Left forelimb (tissue), 1 donor: ENCODE data around the gene PASD1.
"Not testable (repeated sequence)": the region's sequence is repeated elsewhere in the genome, so short reads cannot be mapped to it uniquely, and the experiment has no call there.

Experiments used
- DNase-seq: peaks from one replicate; pipeline ENCODE4 v3.0.0-alpha.2; 2018; ENCODE audit warnings: low spot score

The PASD1 gene

DNA sequence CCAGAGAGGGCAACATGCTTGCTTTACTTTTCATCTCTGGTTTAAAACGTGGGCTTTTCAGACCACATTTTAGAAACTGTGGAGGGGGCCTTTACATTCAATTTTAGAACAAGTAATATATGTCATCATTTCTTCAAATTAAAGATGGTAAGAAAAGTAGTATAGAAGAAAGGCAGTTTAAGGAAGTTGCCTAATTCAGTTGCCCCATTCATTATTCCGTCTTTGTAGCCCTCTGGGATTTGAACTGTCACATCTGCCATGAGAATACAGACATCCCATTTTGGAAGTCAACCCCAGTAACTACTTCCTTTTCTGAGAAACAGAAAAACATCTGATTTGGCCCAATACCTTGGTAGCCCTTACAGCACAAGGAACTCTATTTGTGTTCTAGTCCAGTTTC is 61.2 kb downstream of the PASD1 start:
- no peak for DNase-seq

DNA sequence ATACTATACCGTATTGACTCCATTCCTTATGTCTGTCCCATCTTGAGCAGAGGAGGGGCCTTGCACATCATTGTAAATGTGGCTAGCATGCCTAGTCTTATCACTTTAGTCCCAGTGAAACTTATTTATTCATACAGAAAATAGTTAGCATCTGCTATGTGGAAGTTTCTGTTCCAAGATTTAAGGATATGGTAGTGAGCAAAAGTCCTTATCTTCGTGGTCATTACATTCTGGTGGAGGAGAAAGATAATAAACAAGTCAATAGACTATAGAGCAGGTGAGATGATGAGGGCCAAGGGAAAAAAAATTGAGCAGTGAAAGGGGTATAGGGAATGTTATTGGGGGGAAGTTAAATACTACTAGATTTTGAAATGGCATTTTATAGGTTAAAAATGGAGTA is 68.3 kb downstream of the PASD1 start:
- DNase-seq, result no peak

DNA sequence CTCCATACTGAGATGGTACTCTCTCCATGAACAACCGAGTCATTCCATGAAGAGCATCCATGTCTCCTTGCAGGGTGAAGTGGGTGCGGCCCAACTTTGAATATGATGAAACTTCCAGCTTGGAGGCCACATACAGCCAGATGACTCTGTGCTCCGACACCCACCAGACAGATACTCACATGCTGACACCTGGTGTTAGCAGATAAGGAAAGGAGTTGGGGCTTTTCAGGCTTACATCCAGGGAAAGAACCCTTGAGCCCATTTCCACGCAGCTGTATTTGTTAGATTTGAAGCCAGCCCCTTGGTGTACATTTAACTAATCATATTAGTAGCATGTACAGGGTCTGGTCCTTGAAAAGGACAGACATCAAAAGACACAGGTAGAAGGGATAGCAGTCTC is 69.7 kb downstream of the PASD1 start:
- no peak for DNase-seq

- DNase-seq, result no peak
Observed at GRCh38 chrX:151634937-151635336, 71.5 kb downstream of the PASD1 start.

DNA sequence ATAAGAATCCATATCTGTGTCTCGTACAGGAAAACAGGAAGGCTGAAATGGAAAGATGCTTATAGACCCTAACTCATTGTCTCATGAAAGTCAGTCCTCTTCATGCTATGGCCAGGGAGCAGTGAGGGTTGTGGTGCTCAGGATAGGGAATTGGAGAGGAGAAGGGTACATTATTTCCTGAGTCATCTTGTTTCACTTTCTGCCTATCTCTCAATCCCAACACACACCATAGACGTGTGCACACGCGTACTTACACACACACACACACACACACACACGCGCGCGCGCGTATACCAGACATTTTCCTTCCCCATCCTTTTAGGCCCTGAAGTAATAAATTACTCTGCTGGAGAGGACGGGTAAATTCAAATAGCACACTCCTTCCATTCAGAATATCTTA is 78.1 kb downstream of the PASD1 start:
- DNase-seq, result no peak

DNA sequence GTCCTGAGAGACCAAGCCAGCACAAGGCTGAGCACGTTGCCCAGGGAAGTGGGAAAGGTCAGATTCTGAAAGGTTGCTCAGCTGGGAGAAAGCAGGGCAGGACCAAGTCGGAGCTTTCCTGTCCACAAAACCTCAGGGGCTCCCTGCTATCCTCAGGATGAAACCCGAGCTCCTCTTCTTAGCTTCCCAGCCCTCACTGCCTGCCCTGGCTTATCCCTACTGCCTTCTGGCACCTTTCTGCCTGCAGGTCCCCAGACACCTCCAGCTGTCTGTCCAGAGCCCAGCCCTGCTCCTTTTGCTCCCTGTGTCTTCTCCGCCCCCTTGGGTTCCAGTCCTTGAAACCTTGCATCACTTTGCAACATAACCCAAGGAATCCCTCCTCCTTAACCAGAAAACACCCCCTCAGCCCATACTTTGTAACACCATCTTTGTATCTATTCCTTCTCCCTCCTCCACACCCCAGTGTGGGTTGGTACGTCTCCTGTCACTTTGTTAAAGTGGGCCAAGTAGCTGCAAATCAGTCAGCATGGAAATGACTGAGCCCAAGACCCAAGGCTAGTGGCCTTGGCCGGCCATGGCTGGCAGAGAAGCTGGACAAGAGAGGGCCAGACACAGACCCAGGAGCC is 111.8 kb downstream of the PASD1 start:
- no peak for DNase-seq

DNA sequence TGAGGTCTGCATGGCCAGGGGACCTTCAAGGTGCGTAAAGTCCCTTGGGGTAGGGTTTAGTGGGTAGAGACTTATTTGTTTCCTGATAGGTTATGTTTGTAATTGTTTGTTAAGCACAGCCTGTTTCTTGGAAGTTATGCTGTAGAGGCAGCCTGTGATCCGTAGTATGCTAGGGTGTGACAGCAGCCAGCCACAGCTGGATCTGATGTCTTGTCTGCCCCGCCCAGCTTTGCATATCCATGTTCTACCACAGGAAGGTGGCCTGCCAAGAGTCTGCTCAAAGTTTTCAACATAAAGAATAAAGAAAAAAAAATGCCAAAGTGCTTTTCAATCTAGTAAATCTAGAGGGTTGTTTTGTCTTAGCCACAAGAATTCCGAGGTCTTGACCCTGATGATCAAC is 112.7 kb downstream of the PASD1 start:
- no peak for DNase-seq

GRCh38 chrX:151679798-151680402 is 116.4 kb downstream of the PASD1 start:
- DNase-seq, result no peak

GRCh38 chrX:151680805-151681204 is 117.3 kb downstream of the PASD1 start:
- DNase-seq, result no peak

DNA sequence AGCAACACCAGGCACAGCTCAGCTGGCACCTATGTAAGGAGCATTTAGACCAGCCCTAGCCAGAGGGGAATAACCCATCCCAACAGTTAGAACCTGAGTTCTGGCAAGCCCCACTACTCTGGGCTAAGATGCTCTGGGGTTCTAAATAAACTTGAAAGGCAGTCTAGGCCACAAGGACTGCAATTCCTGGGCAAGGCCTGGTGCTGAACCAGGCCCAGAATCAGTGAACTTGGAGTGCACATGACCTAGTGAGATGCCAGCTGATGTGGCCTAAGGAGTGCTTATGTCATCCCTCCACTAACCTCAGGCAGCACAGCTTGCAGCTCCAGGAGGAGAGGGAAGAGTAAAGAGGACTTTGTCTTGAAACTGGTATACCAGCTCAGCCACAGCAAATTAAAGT is 124.2 kb downstream of the PASD1 start:
- no peak for DNase-seq

- no peak for DNase-seq
Observed at GRCh38 chrX:151688695-151689094, 125.2 kb downstream of the PASD1 start.

GRCh38 chrX:151692825-151693224 is 129.3 kb downstream of the PASD1 start:
- no peak for DNase-seq

GRCh38 chrX:151694121-151694520 is 130.6 kb downstream of the PASD1 start:
- DNase-seq, result no peak

DNA sequence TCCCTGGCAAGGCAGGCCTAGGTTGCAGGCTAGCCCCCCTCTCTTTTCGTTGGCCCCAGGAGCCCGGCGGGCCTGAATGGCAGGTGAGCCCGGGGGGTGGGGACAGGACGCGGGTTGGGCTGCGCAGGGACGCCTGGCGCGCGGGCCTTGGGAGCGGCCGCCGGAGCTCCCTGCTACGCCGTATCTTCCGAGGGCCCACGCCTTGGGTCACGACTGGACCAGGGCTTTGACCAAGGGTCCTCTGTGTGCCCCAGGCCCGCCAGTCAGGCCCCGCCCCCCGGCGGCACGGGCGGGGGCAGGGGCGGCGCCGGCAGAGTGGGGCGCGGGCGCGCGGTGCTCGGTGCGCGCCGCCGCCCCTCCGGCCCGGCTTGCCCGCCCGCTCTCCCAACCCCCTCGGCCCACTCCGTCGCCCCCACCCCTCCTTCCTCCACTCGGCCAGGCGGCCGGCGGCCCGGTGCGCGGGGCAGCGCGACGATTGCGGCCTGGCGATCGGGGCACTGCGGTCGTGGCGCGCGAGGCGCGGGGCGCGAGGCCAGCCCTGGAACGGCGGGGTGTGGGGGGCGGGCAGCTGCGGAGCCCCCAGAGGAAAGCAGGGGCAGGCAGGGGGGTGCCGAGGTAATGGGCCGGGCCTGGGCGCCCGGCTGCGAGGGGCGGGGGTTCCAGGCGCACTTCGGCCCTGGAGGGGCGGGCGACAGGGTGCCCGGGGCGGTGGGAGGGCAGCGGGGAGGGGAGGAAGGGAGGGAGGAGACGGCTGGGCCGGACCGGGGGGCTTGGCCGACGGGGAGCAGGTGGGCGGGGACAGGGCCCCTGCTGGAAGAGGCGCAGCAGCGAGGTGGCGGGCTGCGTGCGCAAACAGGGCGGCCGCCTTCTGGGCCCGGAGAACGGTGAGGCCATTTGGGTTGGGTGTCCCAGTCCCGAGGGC is 131.4 kb downstream of the PASD1 start, which contains the start of gene PRRG3:
PRRG3 (plus strand) TSS at position 798 of the 922 bp plus-strand sequence. CDS start 3,357 bp downstream, outside the sequence.
- peak; percentile 72 for DNase-seq

DNA sequence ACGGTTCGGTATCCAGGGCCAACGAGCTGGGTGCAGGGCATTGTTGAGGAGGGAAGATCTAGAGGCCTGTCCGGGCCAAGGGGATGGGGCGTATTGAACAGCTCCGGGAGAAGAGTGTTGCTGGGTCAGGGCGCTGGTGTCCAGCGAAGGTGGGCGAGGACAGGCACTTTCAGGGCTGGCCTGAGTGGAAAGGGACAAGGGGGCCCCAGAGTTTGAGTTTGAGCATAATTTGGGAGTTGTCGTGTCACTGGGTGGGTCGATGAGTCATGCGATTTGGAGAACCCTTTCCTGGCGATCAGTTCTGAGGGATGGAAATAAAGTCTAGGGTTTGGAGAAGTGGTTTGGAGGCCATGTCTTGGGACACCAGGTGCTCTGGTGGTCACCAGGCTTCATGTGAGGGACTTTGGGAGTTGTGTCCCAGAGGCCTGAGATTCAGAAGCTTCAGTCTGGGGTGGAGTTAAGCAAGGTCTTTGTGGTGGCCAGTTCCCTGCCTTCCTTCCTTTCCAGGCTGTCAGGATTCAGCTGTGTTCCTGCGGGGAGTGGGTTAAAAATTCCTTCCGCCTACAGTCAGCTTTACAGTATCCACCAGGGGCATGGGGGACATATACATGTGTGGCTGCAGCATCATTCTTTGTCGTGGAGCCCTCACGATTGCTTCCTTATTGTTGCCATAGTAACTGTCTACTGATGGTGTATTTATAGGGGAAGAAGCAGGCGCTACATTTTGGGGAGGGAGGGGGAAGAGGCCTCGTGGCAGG is 132.3 kb downstream of the PASD1 start:
- DNase-seq, result no peak

DNA sequence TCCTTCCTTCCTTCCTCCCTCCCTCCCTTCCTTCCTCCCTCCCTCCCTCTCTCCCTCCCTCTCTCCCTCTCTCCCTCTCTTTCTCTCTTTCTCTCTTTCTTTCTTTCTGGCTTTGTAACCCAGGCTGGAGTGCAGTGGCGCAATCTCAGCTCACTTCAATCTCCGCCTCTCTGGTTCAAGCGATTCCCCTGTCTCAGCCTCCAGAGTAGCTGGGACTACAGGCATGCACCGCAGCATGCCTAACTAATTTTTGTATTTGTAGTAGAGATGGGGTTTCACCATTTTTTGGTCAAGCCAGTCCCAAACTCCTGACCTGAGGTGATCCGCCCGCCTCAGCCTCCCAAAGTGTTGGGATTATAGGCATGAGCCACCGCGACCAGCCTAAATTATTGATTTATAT is 133.6 kb downstream of the PASD1 start:
- DNase-seq, result not testable (repeated sequence)

- DNase-seq, result peak; percentile 75
Observed at GRCh38 chrX:151697522-151697921, 134.0 kb downstream of the PASD1 start.

DNA sequence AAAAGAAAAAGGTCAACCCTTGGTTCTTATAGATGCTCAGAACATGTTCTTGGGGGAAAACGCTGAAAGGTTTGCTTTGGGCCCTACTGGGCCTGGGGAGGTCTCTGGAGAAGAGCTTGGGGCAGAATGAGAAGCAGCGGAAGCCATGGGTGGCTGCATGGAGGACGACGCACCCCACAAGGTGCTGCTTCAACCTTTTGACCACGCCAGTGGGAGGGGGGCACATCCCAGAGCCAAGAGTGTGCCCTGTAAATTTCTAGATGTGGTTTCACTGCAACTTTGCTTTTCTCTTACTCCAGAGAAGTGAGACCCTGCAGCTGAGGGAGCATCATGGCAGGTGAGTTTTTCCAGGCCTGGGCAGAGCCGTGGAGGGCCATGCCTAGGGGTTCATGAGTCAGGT is 135.0 kb downstream of the PASD1 start:
- no peak for DNase-seq

GRCh38 chrX:151699746-151700145 is 136.3 kb downstream of the PASD1 start:
- DNase-seq, result no peak

- no peak for DNase-seq
Observed at GRCh38 chrX:151700581-151700980, 137.1 kb downstream of the PASD1 start.

DNA sequence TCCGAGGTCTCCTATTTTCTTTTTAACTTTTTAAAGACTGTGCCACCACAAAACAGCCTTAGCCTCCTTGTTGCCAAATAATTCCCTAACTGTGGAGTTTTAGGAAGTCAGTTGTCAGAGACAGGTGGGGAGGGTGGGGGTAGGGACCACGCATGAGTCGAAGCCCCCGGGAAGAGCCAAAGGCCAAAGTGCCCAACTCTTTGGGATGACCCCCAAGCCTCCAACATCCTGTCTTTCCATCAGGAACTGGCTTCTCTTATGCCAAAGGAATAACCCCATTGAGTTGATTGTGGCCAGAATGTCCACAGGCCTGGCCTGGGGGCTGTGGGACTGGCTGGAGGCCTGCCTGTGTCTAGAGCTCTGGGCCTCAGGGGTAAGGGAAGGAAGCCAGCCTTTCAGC is 137.6 kb downstream of the PASD1 start:
- DNase-seq, result no peak

DNA sequence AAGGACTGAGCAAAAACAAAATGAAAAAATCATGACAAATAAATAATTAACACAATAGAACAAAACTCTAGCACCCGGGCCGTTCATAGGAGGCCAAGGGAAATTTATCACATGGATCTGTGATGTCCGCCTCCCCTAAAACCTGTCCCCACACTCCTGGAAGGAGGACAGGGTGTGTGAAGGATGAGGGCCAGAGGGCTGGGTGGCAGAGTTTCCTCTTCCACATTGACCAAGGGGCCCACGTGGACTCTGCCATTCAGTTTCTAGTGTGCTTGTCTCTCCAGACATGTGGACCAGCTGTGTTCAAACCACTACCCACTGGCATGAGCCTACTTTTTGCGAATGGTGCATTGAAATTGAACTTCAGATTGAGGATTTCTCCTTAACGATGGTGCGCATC is 138.1 kb downstream of the PASD1 start:
- no peak for DNase-seq
